ENCODE data around the gene FTO. TPM values are rescaled to one million over a fixed set of nuclear protein-coding genes. Genes with fewer than 3 reads are reported as not detected.

The FTO gene
- total RNA-seq, 2 donors from 2014 or later = 55.4 to 57.4 TPM

DNA sequence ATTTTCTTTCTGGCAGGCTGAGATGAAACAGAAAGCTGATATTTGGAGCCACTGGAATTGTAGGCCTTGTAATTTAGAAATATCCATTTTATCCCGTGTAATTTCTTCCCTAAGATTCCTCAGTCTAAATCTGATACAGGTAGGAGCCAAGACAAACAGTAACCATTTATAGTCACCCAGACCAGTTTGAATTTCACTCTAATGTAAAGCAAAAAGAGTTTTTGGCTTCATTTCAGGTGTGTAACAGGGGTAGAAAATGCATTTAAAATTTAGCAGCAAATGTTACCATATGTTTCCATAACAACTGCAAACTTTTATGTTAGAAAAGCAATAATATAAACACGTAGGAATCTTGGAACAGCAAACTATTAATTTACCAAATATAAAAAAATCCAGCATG, 249.4 kb downstream of the FTO start:
- Mint-ChIP-seq H3K27ac (no peak overlapping the region), H3K4me1 (ENCODE audit: low read depth in 2 of 2) (peaks cover 7 to 18% of the 10 kb centered on the region in 2 donors), H3K9me3 (no peaks in the 10 kb centered on the region), H3K36me3 (no peaks in the 10 kb centered on the region), H3K27me3 (no peaks in the 10 kb centered on the region), H3K4me3 (no peak overlapping the region)
- DNase-seq (ENCODE audit: low spot score) (no peak), ATAC-seq (no peak)

DNA sequence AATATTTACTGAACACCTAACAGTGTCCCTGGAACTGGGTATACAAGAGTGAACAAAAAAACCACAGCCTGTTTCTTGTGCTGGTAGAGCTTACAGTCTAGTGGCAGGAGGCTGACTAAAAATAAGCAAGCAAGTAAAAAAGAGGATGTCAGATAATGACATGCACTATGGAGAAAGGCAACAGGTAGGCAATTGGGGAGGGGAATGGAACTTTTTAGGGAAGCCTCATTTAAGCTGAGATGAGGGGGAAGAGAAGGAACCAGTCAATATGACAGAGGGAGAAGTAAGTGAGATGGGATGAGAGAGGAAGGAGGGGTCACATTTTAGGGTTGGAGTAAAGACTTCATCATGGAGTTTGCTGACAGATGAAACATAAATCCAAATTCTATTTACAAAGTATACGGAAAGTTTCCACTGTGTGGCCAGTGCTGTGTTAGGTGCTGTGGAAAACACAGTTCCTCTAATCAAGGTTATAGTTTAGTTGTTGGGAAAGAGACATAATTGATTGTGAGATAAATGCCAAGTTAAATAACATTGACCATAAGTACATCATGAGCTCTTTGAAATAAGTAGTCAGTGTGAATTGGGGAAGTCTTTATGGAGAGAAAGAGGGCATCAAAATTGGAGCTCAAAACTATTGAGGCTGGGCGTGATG, 251.4 kb downstream of the FTO start:
- H3K4me1 Mint-ChIP-seq (ENCODE audit: low read depth in 2 of 2) = peaks cover 7 to 14% of the 10 kb centered on the region in 2 donors
- no peaks in the 10 kb centered on the region for H3K27me3 Mint-ChIP-seq

DNA sequence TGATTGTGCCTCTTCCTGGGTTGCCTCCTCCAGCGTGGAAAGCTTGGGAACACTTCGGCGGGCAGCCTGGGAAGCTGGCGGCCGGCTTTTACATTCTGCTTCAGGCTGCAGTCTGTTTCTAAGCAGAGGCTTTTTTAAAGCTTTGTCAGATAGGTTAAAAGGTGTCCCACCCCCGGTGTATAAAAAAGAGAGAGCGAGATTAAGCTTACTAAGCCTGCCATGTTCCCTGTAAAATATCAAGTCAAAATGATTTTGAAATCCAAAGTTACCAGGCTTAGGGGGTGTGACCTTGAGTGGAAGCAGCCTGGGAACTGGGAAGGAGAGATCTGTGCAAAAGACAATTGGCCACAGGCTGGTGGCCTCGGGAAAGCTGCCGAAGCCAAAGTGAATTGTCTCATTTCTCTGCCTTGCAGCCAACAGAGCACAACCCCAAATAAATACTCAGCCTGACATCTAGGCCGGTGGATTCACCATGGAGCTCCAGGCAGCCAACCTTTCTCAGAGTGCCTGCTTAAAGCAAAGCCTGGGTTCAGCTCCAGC, 254.5 kb downstream of the FTO start:
- H3K9me3 Mint-ChIP-seq = no peaks in the 10 kb centered on the region
- ATAC-seq = no peak
- no peaks in the 10 kb centered on the region for H3K36me3 Mint-ChIP-seq
- H3K27ac Mint-ChIP-seq = no peak overlapping the region
- peaks cover 0 to 4% of the 10 kb centered on the region in 2 donors for H3K4me1 Mint-ChIP-seq (ENCODE audit: low read depth in 2 of 2)
- H3K4me3 Mint-ChIP-seq = no peak overlapping the region
- H3K27me3 Mint-ChIP-seq = no peaks in the 10 kb centered on the region
- DNase-seq (ENCODE audit: low spot score) = no peak

More for the DNA sequence above, 251.4 kb downstream of the FTO start:
- Mint-ChIP-seq H3K36me3 (no peaks in the 10 kb centered on the region), H3K27ac (no peak overlapping the region), H3K4me3 (no peak overlapping the region), H3K9me3 (no peaks in the 10 kb centered on the region)
- ATAC-seq (no peak), DNase-seq (ENCODE audit: low spot score) (no peak)

DNA sequence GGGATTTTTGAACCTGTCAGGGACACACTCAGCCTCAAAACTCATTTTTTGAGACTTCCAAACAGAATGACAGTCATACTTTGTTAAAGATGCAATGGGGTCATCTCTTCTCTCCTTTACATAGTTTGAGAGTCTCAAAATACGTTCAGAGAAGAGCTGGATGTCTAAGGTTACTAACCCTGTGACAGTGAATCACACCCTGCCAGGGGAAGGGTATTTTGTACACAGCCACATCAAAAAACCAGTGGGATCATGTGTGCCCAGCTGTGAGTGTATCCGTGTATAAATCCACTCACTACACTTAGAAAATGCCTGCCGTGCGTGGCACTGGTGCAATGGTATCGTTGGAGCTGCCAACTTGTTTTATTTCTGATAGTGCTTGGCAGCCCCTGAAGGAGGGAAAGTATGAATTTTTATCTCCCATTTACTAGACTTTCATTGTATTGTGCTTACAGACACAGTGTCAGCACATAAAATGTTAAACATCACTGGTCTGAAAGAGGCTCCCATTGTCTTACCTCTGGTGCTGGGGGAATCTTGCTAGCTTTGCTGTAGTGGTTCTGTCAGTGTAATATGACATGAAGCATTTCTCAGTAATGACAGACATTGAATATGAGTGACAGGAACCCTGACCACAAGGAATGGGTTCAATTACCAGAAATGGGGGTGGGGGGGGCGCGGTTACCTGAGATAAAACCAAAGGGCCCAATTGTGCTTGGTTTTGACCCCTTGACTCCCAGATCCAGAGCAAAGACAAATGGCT, 256.3 kb downstream of the FTO start:
- ATAC-seq (no peak), DNase-seq (ENCODE audit: low spot score) (no peak)
- H3K27ac Mint-ChIP-seq = no peak overlapping the region
- H3K27me3 Mint-ChIP-seq = no peaks in the 10 kb centered on the region
- no peaks in the 10 kb centered on the region for H3K4me1 Mint-ChIP-seq (ENCODE audit: low read depth in 2 of 2)
- H3K9me3 Mint-ChIP-seq = no peaks in the 10 kb centered on the region
- H3K36me3 Mint-ChIP-seq = no peaks in the 10 kb centered on the region
- H3K4me3 Mint-ChIP-seq = no peak overlapping the region

DNA sequence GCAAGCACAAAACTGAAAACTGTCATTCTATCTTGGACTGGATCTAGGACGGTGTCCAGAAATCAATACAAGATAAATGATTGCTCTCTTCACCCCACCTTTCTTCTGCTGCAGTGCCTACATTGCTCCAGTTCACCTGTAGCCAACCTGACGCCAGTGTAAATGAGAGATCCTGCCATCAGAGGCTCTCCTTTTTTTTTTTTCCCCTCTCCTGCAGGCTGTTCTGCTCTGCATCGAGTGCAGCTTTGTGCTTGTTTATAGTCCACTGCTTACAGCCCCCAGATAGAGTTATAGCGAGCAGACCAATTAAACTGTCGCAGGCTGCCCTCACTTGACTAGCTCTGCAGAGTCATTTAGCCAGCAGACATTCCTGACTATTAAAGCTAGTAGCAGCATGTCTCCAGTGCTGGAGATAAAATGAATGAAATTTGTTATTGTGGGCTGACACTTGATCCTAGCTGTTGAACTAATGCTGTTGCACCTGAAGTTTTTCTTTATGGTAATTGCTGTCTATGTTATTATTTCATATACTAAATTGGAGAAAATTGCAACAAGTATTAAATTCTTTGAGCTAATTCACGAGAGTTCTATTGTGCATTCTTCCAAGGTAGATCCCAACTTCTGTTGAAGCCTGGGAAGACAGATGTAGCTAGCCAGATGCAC, 257.1 kb downstream of the FTO start:
- Mint-ChIP-seq H3K4me3 (no peak overlapping the region), H3K36me3 (no peaks in the 10 kb centered on the region), H3K9me3 (no peaks in the 10 kb centered on the region), H3K4me1 (ENCODE audit: low read depth in 2 of 2) (no peaks in the 10 kb centered on the region), H3K27me3 (no peaks in the 10 kb centered on the region), H3K27ac (no peak overlapping the region)
- DNase-seq (ENCODE audit: low spot score) (no peak), ATAC-seq (no peak)

DNA sequence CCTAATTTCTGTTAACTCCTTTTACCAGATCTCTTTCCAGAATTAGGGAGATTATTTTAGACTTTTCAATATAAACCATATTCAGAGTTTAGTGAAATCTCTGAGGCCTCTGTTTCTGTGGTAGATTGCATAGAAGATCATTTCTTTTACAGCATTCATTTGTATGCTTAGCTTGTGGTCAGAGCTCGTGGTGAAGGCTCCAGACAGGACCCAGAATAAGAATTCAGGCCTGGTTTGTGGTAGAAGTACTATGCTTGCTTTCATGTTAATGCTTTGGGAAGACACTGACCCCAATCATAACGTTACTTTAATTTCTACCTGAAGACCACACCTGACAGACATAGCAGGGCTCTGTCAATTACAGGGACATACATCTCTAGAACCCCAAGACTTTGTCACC, 258.1 kb downstream of the FTO start:
- Mint-ChIP-seq H3K4me1 (ENCODE audit: low read depth in 2 of 2) (no peaks in the 10 kb centered on the region), H3K9me3 (no peaks in the 10 kb centered on the region), H3K4me3 (no peak overlapping the region), H3K36me3 (no peaks in the 10 kb centered on the region), H3K27me3 (no peaks in the 10 kb centered on the region), H3K27ac (no peak overlapping the region)
- DNase-seq (ENCODE audit: low spot score) (no peak), ATAC-seq (no peak)

DNA sequence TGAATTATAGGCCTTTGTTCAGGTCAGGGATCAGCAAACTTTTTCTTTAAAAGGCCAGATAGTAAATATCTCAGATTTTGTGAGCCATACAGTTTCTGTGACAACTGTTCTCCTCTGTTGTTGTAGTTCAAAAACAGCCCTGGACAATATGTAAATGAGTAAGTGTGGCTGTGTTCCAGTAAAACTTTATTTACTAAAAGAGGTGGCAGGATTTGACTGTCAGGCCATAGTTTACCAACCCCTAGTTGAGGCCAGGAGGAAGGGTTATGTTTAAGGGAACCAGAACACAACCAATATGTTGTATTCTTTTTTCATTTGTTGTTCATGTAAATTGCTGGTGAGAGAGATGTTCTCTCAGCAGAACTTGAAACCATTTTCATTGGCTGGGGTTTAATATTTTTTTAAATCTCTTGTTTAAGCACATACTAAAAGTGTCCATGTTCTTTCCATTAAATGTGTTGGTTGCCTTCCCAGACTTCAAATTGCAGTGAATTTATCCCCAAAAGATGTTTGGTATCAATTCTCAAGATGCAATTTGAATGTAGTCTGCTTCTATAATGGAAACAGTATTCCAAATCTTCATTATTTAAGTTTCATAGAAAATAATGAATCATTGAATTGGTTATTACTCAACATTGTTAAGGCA, 260.3 kb downstream of the FTO start:
- H3K4me3 Mint-ChIP-seq = no peak overlapping the region
- H3K27ac Mint-ChIP-seq = no peak overlapping the region
- DNase-seq (ENCODE audit: low spot score) (no peak), ATAC-seq (no peak)
- H3K27me3 Mint-ChIP-seq = no peaks in the 10 kb centered on the region
- no peaks in the 10 kb centered on the region for H3K4me1 Mint-ChIP-seq (ENCODE audit: low read depth in 2 of 2)
- H3K9me3 Mint-ChIP-seq = no peaks in the 10 kb centered on the region
- no peaks in the 10 kb centered on the region for H3K36me3 Mint-ChIP-seq

DNA sequence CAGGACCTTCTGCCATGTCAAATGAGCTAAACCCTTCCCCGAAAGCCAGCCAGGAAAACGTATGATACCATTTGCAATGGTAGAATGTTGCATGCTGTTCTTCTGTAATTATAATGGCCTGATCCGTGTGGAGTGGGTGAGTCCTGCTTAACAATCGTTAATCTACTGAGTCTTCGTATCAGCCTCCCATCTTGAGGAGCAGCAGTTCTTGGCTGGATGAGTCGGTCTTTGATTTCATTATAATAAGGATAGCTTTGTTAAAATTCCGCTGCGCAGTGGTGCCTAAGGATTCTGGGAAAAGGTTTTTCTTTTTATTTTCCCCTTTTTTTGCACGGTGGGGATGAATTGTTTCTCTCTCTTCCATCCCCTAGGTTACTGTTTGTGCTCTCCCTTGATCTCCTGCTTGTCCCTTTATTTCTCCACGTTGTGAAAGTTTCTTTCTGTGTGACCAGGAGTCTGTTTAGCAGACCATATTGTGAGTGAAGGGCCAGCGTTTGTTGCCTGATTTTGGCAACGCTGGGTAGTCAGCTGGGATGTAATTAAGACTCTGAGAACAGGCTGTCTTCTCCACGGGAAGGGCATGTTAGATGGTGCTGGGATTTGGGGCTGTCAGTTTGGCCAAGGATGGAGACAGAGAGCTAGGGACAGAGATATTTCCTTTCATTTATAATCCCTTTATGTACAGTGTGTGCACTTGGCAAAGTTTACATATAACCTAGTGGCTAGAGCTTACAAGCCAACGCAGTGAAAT, 263.0 kb downstream of the FTO start:
- H3K4me1 Mint-ChIP-seq (ENCODE audit: low read depth in 2 of 2) = no peaks in the 10 kb centered on the region
- no peaks in the 10 kb centered on the region for H3K36me3 Mint-ChIP-seq
- H3K9me3 Mint-ChIP-seq = no peaks in the 10 kb centered on the region

DNA sequence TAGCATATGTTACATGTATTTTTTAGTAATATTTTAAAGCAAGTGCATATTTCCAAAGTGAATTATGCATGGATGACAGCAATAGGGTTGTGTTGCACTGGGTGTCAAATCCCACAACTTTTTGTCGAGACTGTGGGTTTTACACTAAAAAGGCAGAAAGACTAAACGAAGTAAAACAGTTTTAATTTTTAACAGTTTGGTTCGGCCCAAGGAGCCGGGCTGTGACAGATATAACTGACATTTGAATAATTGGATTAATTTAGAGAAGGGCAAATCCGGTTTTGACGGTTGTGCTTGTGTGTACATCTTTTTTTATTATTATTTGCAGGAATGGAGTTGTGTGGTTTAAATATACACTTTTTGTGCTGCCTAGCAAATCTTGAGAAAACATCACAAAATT, 263.6 kb downstream of the FTO start:
- Mint-ChIP-seq H3K9me3 (no peaks in the 10 kb centered on the region), H3K4me1 (ENCODE audit: low read depth in 2 of 2) (no peaks in the 10 kb centered on the region), H3K27me3 (no peaks in the 10 kb centered on the region), H3K27ac (no peak overlapping the region), H3K4me3 (no peak overlapping the region), H3K36me3 (no peaks in the 10 kb centered on the region)
- no peak for ATAC-seq
- DNase-seq (ENCODE audit: low spot score) = no peak

More for the DNA sequence above, 263.0 kb downstream of the FTO start:
- DNase-seq (ENCODE audit: low spot score) (no peak), ATAC-seq (no peak)
- Mint-ChIP-seq H3K27ac (no peak overlapping the region), H3K4me3 (no peak overlapping the region), H3K27me3 (no peaks in the 10 kb centered on the region)

DNA sequence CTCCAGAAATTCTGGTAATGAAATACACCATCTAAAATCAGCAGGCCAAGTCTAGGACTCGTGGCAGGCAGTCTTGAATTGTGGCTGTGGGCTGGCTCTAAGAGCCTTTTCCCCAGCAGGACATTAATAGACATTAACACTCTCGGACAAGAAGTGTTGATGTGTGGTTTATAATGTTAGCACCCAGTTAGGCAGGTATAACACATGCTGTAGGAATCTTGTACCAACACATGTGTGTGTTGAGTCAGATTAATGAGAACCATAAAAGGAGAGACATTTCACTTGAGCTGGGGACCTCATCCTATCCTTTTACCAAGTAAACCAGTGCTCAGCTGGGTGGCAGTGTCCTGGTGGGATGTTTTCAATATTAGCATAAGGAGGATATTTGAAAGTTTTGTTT, 264.5 kb downstream of the FTO start:
- peaks cover 0 to 2% of the 10 kb centered on the region in 2 donors for H3K4me1 Mint-ChIP-seq (ENCODE audit: low read depth in 2 of 2)
- H3K36me3 Mint-ChIP-seq = no peaks in the 10 kb centered on the region
- H3K27me3 Mint-ChIP-seq = no peaks in the 10 kb centered on the region
- DNase-seq (ENCODE audit: low spot score) (no peak), ATAC-seq (no peak)
- H3K4me3 Mint-ChIP-seq = no peak overlapping the region
- H3K9me3 Mint-ChIP-seq = no peaks in the 10 kb centered on the region
- no peak overlapping the region for H3K27ac Mint-ChIP-seq

DNA sequence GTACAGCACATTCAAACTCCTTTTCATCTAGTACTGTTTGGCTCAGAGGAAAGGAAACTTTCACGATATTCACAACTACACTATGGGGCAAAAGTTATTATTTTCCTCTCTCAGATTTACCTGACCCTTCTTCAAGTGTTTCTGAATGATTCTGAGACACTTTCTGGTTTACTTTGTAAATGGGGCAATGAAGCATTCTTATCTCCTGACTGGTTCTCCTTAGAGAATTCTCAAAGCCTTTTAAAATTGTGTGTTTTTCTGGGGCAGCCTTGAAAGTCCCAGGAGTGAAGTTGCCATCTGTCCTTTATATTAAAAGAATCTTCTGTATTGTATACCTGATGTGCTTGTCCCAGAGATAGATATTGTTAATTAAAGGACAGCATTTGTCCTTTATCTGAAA, 264.9 kb downstream of the FTO start:
- no peak overlapping the region for H3K4me3 Mint-ChIP-seq
- H3K9me3 Mint-ChIP-seq = no peaks in the 10 kb centered on the region
- H3K4me1 Mint-ChIP-seq (ENCODE audit: low read depth in 2 of 2) = peaks cover 0 to 3% of the 10 kb centered on the region in 2 donors
- H3K36me3 Mint-ChIP-seq = no peaks in the 10 kb centered on the region
- H3K27ac Mint-ChIP-seq = no peak overlapping the region
- no peak for ATAC-seq
- no peaks in the 10 kb centered on the region for H3K27me3 Mint-ChIP-seq
- no peak for DNase-seq (ENCODE audit: low spot score)

DNA sequence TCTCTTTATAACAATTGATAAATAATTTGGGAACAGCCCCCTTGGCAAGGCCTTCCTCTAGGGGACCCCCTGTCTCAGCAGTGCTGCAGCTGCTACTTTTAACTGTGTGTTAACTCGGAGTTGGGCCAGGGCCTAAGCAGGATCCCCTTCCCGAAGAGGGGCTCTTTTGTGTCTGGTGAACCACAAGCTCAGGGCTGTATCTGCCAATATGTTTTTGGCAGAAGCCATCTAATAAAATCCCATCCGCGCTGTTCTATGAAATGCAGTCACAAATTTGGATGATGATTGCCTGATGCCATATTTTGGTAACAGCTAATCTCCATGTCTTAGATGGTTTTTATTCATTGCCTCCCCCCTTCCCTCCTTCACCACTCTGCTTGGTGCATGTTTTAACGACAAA, 267.7 kb downstream of the FTO start:
- Mint-ChIP-seq H3K36me3 (no peaks in the 10 kb centered on the region), H3K4me1 (ENCODE audit: low read depth in 2 of 2) (peaks cover 0 to 3% of the 10 kb centered on the region in 2 donors), H3K4me3 (no peak overlapping the region), H3K9me3 (no peaks in the 10 kb centered on the region), H3K27ac (no peak overlapping the region), H3K27me3 (no peaks in the 10 kb centered on the region)
- DNase-seq (ENCODE audit: low spot score) (no peak), ATAC-seq (no peak)

DNA sequence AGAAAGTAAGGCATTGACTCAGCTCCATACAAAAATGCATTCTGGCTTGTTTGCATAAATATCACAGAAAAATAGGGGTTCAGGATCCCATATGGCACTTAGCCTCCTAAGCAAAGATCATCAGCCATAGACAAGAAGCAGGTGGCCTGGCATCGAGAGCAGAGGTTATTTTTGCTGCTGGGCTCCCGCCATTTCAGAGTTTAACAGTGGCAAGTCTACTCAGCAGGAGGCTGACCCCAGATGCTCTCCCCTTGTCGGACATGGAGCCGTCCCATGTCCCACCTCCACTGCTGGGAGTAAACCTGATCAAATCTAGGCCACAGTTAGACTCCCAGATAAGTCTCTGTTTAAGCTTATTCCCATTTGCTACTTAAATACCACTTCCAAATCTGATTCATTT, 269.1 kb downstream of the FTO start:
- Mint-ChIP-seq H3K36me3 (no peaks in the 10 kb centered on the region), H3K27ac (no peak overlapping the region), H3K27me3 (no peaks in the 10 kb centered on the region), H3K4me1 (ENCODE audit: low read depth in 2 of 2) (peaks cover 0 to 3% of the 10 kb centered on the region in 2 donors), H3K9me3 (no peaks in the 10 kb centered on the region), H3K4me3 (no peak overlapping the region)
- ATAC-seq (no peak), DNase-seq (ENCODE audit: low spot score) (no peak)

Data from natural killer cell treated with Interleukin-12 subunit alpha and Interleukin-12 subunit beta and Interleukin-15 and Interleukin-18, amount 100 ng/mL, for 72 hours (primary cell).